Measurements from ENCODE around the gene KCNMA1. TPM values are rescaled to one million over a fixed set of nuclear protein-coding genes. Genes with fewer than 3 reads are reported as not detected.

KCNMA1 gene
- total RNA-seq, 1 donor, result 77.8 TPM

GRCh38 chr10:77419979-77420378 lies 217.6 kb downstream of the KCNMA1 start:
- no peaks in the 10 kb centered on the region for H3K27me3 ChIP-seq (ENCODE audit: insufficient read depth, low read length)
- TF ChIP-seq CTCF (IDR thresholded peaks at IDR 0.05; ENCODE audit: extremely low read depth, low read depth, low read length), result no peak
- H3K9me3 ChIP-seq (ENCODE audit: low read depth, low read length), result no peaks in the 10 kb centered on the region
- peaks cover 35% of the 10 kb centered on the region for H3K4me1 ChIP-seq (ENCODE audit: insufficient read depth, low read length)
- H2AFZ ChIP-seq (ENCODE audit: low read length), result no peak overlapping the region
- no peak overlapping the region for H3K4me3 ChIP-seq (ENCODE audit: insufficient read depth, low read length)
- H3K79me2 ChIP-seq (ENCODE audit: insufficient read depth, low read length), result peaks cover 2% of the 10 kb centered on the region
- no peak overlapping the region for H3K4me2 ChIP-seq (ENCODE audit: insufficient read depth, low read length)
- H3K36me3 ChIP-seq (ENCODE audit: insufficient read depth, low read length), result no peaks in the 10 kb centered on the region
- DNase-seq (ENCODE audit: insufficient read length, low spot score, missing footprints), result no peak
- H3K27ac ChIP-seq (ENCODE audit: low read depth, low read length), result no peak overlapping the region
- H4K20me1 ChIP-seq (ENCODE audit: insufficient read depth, low read length), result no peaks in the 10 kb centered on the region

GRCh38 chr10:77419056-77419455 lies 218.6 kb downstream of the KCNMA1 start:
- no peak overlapping the region for H3K4me2 ChIP-seq (ENCODE audit: insufficient read depth, low read length)
- peaks cover 2% of the 10 kb centered on the region for H3K79me2 ChIP-seq (ENCODE audit: insufficient read depth, low read length)
- DNase-seq (ENCODE audit: insufficient read length, low spot score, missing footprints), result no peak
- no peaks in the 10 kb centered on the region for H3K9me3 ChIP-seq (ENCODE audit: low read depth, low read length)
- H3K27me3 ChIP-seq (ENCODE audit: insufficient read depth, low read length), result no peaks in the 10 kb centered on the region
- TF ChIP-seq CTCF (IDR thresholded peaks at IDR 0.05; ENCODE audit: extremely low read depth, low read depth, low read length), result no peak
- no peaks in the 10 kb centered on the region for H3K36me3 ChIP-seq (ENCODE audit: insufficient read depth, low read length)
- peaks cover 35% of the 10 kb centered on the region for H3K4me1 ChIP-seq (ENCODE audit: insufficient read depth, low read length)
- no peaks in the 10 kb centered on the region for H4K20me1 ChIP-seq (ENCODE audit: insufficient read depth, low read length)
- H3K27ac ChIP-seq (ENCODE audit: low read depth, low read length), result no peak overlapping the region
- no peak overlapping the region for H2AFZ ChIP-seq (ENCODE audit: low read length)
- H3K4me3 ChIP-seq (ENCODE audit: insufficient read depth, low read length), result no peak overlapping the region

- Histone ChIP-seq H3K4me2 (ENCODE audit: insufficient read depth, low read length) (peak overlapping the region; percentile 35), H3K79me2 (ENCODE audit: insufficient read depth, low read length) (peaks cover 2% of the 10 kb centered on the region), H2AFZ (ENCODE audit: low read length) (no peak overlapping the region), H4K20me1 (ENCODE audit: insufficient read depth, low read length) (no peaks in the 10 kb centered on the region), H3K27me3 (ENCODE audit: insufficient read depth, low read length) (no peaks in the 10 kb centered on the region), H3K36me3 (ENCODE audit: insufficient read depth, low read length) (no peaks in the 10 kb centered on the region), H3K4me3 (ENCODE audit: insufficient read depth, low read length) (no peak overlapping the region), H3K9me3 (ENCODE audit: low read depth, low read length) (no peaks in the 10 kb centered on the region), H3K4me1 (ENCODE audit: insufficient read depth, low read length) (peaks cover 35% of the 10 kb centered on the region), H3K27ac (ENCODE audit: low read depth, low read length) (peak overlapping the region; percentile 93)
- TF ChIP-seq CTCF (IDR thresholded peaks at IDR 0.05; ENCODE audit: extremely low read depth, low read depth, low read length), result no peak
- DNase-seq (ENCODE audit: insufficient read length, low spot score, missing footprints), result no peak
Measured at GRCh38 chr10:77417806-77418640, 219.6 kb downstream of the KCNMA1 start.

- no peaks in the 10 kb centered on the region for H3K9me3 ChIP-seq (ENCODE audit: low read depth, low read length)
- H3K36me3 ChIP-seq (ENCODE audit: insufficient read depth, low read length), result no peaks in the 10 kb centered on the region
- H3K27ac ChIP-seq (ENCODE audit: low read depth, low read length), result peak overlapping the region; percentile 93
- no peaks in the 10 kb centered on the region for H3K27me3 ChIP-seq (ENCODE audit: insufficient read depth, low read length)
- H3K4me2 ChIP-seq (ENCODE audit: insufficient read depth, low read length), result peak overlapping the region; percentile 35
- H3K4me1 ChIP-seq (ENCODE audit: insufficient read depth, low read length), result peaks cover 35% of the 10 kb centered on the region
- TF ChIP-seq CTCF (IDR thresholded peaks at IDR 0.05; ENCODE audit: extremely low read depth, low read depth, low read length), result no peak
- H3K79me2 ChIP-seq (ENCODE audit: insufficient read depth, low read length), result peaks cover 2% of the 10 kb centered on the region
- no peak overlapping the region for H2AFZ ChIP-seq (ENCODE audit: low read length)
- no peaks in the 10 kb centered on the region for H4K20me1 ChIP-seq (ENCODE audit: insufficient read depth, low read length)
- DNase-seq (ENCODE audit: insufficient read length, low spot score, missing footprints), result no peak
- no peak overlapping the region for H3K4me3 ChIP-seq (ENCODE audit: insufficient read depth, low read length)
Measured at GRCh38 chr10:77417359-77417758, 220.2 kb downstream of the KCNMA1 start.

Measured in osteoblast (primary cell).